Muscle layer of duodenum (tissue), 2 donors: Measurements from ENCODE around the gene CCDC138.

Experiments used
- H3K27ac ChIP-seq: one replicate; pipeline ENCODE4 v1.7.0; 2013; ENCODE audit warnings: mild to moderate bottlenecking, low read length
- H3K27me3 ChIP-seq: one replicate; pipeline ENCODE4 v1.7.0; 2013; ENCODE audit warnings: low read depth, mild to moderate bottlenecking, control low read depth, low read length
- H3K36me3 ChIP-seq, 2 donors: one replicate each; pipeline ENCODE4 v1.7.0; 2013; ENCODE audit warnings: low read length in 2 of 2, control low read depth in 1 of 2, mild to moderate bottlenecking in 1 of 2; ENCODE audit not compliant: insufficient read depth in 2 of 2, control insufficient read depth in 1 of 2
- H3K4me1 ChIP-seq, 2 donors: one replicate each; pipeline ENCODE4 v1.7.0; 2013; ENCODE audit warnings: low read length in 2 of 2, mild to moderate bottlenecking in 2 of 2, control low read depth in 1 of 2, moderate library complexity in 1 of 2; ENCODE audit not compliant: insufficient read depth in 2 of 2, control insufficient read depth in 1 of 2
- H3K4me3 ChIP-seq, 2 donors: one replicate each; pipeline ENCODE4 v1.7.0; 2013; ENCODE audit warnings: low read length in 2 of 2, low read depth in 1 of 2, mild to moderate bottlenecking in 1 of 2
- H3K9me3 ChIP-seq, 2 donors: one replicate each; pipeline ENCODE4 v1.7.0; 2013; ENCODE audit warnings: low read length in 2 of 2, control low read depth in 1 of 2, mild to moderate bottlenecking in 1 of 2; ENCODE audit not compliant: control insufficient read depth in 1 of 2
- donor health status: healthy.

Gene CCDC138

GRCh38 chr2:108805782-108806181 is 19.2 kb downstream of the CCDC138 start:
- Histone ChIP-seq H3K27ac (no peak overlapping the region), H3K27me3 (no peaks in the 10 kb centered on the region), H3K36me3 (peaks cover 0 to 9% of the 10 kb centered on the region in 2 donors), H3K4me3 (no peak overlapping the region), H3K4me1 (no peaks in the 10 kb centered on the region), H3K9me3 (peaks cover 0 to 5% of the 10 kb centered on the region in 2 donors)

GRCh38 chr2:108806371-108807113 is 20.0 kb downstream of the CCDC138 start:
- Histone ChIP-seq H3K4me3 (no peak overlapping the region), H3K36me3 (peaks cover 0 to 9% of the 10 kb centered on the region in 2 donors), H3K27me3 (no peaks in the 10 kb centered on the region), H3K4me1 (no peaks in the 10 kb centered on the region), H3K27ac (no peak overlapping the region), H3K9me3 (peaks cover 0 to 5% of the 10 kb centered on the region in 2 donors)

GRCh38 chr2:108809936-108810335 is 23.4 kb downstream of the CCDC138 start:
- Histone ChIP-seq H3K9me3 (peaks cover 0 to 5% of the 10 kb centered on the region in 2 donors), H3K36me3 (peaks cover 0 to 14% of the 10 kb centered on the region in 2 donors), H3K27ac (no peak overlapping the region), H3K27me3 (no peaks in the 10 kb centered on the region), H3K4me1 (no peaks in the 10 kb centered on the region), H3K4me3 (no peak overlapping the region)

DNA sequence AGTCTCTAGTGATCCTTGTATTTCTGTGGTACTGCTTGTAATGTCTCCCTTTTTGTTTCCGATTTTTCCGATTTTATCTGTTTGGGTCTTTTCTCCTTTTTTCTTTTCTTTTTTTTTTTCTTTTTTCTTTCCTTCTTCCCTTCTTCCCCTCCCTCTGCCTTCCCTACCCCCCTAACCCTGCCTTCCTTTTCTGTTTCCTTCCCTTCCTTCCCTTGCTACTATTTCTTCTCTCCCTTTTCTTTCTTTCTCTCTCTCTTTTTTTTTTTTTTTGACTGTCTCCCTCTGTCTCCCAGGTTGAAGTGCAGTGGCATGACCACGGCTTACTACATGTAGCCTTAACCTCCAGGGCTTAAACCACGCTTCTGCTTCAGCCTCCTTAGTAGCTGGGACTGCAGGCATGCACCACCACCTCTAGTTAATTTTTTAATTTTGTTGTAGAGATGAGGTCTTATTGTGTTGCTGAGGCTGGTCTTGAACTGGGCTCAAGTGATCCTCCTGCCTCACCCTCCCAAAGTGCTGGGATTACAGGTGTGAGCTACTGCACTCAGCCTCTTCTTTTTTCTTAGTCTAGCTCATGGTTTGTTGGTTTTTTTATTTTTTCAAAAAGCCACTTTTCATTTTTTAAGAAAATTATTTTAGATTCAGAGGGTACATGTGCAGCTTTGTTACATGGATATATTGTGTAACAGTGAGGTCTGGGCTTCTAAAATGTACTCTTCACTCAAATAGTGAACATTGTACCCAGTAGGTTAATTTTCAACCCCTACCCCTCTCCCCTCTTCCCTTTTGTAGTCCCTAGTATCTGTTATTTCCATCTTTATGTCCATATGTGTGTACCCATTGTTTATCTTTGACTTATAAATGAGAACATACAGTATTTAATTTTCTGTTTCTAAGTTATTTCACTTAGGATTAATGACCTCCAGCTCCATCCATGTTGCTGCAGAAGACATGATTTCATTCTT is 24.7 kb downstream of the CCDC138 start:
- H3K27ac ChIP-seq, result no peak overlapping the region
- H3K36me3 ChIP-seq, result peaks cover 0 to 14% of the 10 kb centered on the region in 2 donors
- no peaks in the 10 kb centered on the region for H3K4me1 ChIP-seq

DNA sequence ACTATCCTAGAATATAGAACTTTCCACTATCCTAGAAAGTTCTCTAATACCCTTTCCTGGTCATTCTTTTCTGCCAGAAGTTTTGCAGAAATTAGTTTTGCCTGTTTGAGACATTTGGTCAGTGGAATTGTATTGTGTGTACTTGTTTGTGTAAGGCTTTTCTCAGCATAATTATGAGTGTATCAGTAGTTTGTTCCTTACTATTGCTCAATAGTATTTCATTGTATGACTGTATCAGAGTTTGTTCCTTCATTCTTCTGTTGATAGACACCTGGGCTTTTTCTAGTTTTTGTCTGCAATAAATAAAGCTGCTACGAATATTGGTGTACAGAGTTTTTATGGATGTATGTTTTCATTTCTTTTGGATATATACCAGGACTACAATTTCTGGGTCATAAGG is 27.2 kb downstream of the CCDC138 start:
- H3K4me3 ChIP-seq, result no peak overlapping the region
- H3K4me1 ChIP-seq, result no peaks in the 10 kb centered on the region
- no peak overlapping the region for H3K27ac ChIP-seq
- peaks cover 0 to 5% of the 10 kb centered on the region in 2 donors for H3K9me3 ChIP-seq
- H3K36me3 ChIP-seq, result peaks cover 7 to 27% of the 10 kb centered on the region in 2 donors
- no peaks in the 10 kb centered on the region for H3K27me3 ChIP-seq

More for the DNA sequence above, 24.7 kb downstream of the CCDC138 start:
- H3K27me3 ChIP-seq, result no peaks in the 10 kb centered on the region
- no peak overlapping the region for H3K4me3 ChIP-seq
- peaks cover 0 to 5% of the 10 kb centered on the region in 2 donors for H3K9me3 ChIP-seq

DNA sequence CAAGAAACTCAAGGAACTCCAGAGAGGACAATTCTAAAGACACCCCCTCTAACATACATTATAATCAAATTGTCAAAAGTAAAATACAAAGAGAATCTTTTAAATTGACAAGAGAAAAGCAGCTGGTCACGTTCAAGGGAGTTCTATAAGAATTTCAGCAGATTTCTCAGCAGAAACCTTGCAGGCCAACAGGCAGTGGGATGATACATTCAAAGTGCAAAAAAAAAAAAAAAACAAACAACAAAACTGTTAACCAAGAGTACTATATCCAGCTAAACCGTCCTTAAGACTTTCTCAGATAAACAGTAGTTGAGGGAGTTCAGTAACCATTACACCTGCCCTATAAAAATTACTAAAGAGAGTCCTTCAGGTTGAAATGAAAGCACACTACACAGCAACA is 33.9 kb downstream of the CCDC138 start:
- Histone ChIP-seq H3K9me3 (peaks cover 0 to 5% of the 10 kb centered on the region in 2 donors), H3K27ac (no peak overlapping the region), H3K4me3 (no peak overlapping the region), H3K4me1 (no peaks in the 10 kb centered on the region), H3K27me3 (no peaks in the 10 kb centered on the region), H3K36me3 (peaks cover 7 to 17% of the 10 kb centered on the region in 2 donors)

- H3K27me3 ChIP-seq, result no peaks in the 10 kb centered on the region
- H3K4me1 ChIP-seq, result no peaks in the 10 kb centered on the region
- H3K27ac ChIP-seq, result no peak overlapping the region
- H3K9me3 ChIP-seq, result peaks cover 0 to 5% of the 10 kb centered on the region in 2 donors
- no peaks in the 10 kb centered on the region for H3K36me3 ChIP-seq
- no peak overlapping the region for H3K4me3 ChIP-seq
Measured at GRCh38 chr2:108823286-108823685, 36.7 kb downstream of the CCDC138 start.

GRCh38 chr2:108824316-108825070 is 37.9 kb downstream of the CCDC138 start:
- no peaks in the 10 kb centered on the region for H3K36me3 ChIP-seq
- no peaks in the 10 kb centered on the region for H3K4me1 ChIP-seq
- no peak overlapping the region for H3K4me3 ChIP-seq
- H3K9me3 ChIP-seq, result peaks cover 0 to 5% of the 10 kb centered on the region in 2 donors
- no peak overlapping the region for H3K27ac ChIP-seq
- H3K27me3 ChIP-seq, result no peaks in the 10 kb centered on the region

- Histone ChIP-seq H3K9me3 (peaks cover 0 to under 1% of the 10 kb centered on the region in 2 donors), H3K27me3 (no peaks in the 10 kb centered on the region), H3K4me1 (no peaks in the 10 kb centered on the region), H3K36me3 (no peaks in the 10 kb centered on the region), H3K4me3 (no peak overlapping the region), H3K27ac (no peak overlapping the region)
Measured at GRCh38 chr2:108825254-108825653, 38.7 kb downstream of the CCDC138 start.

- no peaks in the 10 kb centered on the region for H3K27me3 ChIP-seq
- H3K4me3 ChIP-seq, result no peak overlapping the region
- no peak overlapping the region for H3K27ac ChIP-seq
Measured at GRCh38 chr2:108825736-108826135, 39.2 kb downstream of the CCDC138 start.

More at GRCh38 chr2:108825736-108826135, 39.2 kb downstream of the CCDC138 start:
- Histone ChIP-seq H3K4me1 (no peaks in the 10 kb centered on the region), H3K9me3 (no peaks in the 10 kb centered on the region), H3K36me3 (no peaks in the 10 kb centered on the region)
